ENCODE data around the gene CCT7. TPM values are rescaled to one million over a fixed set of nuclear protein-coding genes. Genes with fewer than 3 reads are reported as not detected.

Gene CCT7
- total RNA-seq, 8 experiments from 2014 or later = 230 to 423 (median 329) TPM

DNA sequence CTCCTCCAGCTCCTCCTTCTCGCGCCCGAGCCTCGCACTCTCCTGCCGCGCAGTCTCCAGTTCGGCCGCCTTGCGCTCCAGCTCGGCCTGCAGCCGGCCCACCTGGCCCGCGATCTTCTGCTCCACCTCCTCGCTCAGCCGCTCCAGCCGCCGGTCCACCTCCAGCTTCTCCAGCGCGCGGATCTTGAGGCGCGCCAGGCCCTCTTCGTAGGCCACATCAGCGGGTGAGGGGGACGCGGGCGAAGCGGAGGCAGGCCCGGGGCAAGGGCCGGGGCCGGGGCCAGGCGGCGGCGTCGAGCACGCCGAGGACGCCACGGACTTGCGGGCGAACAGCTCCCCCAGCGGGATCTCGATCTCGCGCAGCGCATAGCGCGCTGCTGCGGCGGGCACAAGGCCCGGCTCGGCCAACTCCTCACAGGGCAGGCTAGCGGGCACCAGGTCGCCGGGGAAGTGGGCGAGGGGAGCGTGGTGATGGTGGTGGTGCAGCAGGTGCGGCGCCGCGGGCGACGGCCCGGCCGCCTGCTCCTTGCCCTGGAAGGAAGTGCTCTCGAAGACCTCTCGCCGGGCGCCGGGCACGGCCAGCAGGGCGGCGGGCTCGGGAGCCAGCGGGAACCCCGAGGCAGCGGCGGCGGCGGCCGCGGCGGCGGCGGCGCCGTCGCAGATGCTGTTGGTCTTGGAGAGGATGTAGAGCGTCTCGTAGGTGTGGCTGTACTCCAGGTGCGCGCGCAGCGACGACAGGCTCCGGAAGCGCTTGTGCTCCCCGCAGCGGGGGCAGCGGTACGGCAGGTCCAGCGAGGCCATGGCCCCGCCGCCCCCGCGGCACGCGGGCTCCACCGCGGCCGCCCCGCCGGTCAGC is 35.0 kb downstream of the CCT7 start:
- ATAC-seq (replicated peaks in 6 of 8) = peak in 7 of 8 experiments; percentile 17 to 86 (median 38)
- Histone ChIP-seq H3K27ac (no peak overlapping the region), H3K4me3 (peak overlapping the region; percentile 8 to 26 (median 16)), H3K4me1 (replicated peaks in 1 of 2) (peaks cover 0 to 4% of the 10 kb centered on the region in 2 donors)
- in situ Hi-C loops (cut with MboI; ENCODE audit: low pct_unique_long_range_greater_than_20kb in 2 of 9, low sequenced_read_pairs in 9 of 9, unreplicated experiment in 9 of 9) = no loop called here
- 22 to 52% (median 34%) methylated on average over 10 to 40 of the region's 113 CpGs; no CpG with 5 or more reads in 6 of the 10 experiments for WGBS, 10 experiments

DNA sequence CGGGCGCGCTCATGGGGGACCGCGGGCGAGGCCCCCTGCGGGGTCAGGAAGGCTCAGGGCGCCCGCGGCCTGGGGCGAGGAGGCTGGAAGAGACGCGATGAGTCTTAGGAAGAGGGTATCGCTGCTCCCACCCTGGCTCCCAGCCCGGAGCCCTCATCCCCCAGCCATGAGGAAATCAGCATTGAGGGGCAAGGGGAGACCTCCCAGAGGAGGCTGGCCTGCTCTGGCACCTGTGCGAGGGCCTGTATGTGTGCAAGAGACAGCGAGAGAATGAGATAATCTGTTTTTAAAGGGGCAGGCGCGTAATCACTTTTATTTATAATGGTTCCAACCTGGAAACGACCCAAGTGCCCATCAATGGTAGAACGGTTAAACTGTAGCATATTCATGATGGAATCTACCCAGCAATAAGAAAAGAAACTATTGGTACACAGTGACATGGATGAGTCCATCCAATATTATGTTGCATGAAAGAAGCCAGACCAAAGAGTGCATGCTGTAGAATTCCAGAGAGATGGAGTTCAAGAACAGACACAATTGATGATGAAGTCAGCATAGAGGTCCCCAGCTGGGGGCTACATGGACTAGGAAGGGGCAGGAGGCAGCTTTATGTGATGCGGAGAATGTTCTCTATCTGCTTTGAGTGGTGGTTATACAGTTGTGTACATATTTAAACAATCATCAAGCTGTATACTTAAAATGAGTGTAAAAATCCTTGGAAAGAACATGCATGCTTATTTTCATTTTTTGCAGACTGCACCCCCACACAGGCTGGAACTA is 35.8 kb downstream of the CCT7 start:
- Histone ChIP-seq H3K4me3 (peak overlapping the region; percentile 8 to 26 (median 16)), H3K4me1 (replicated peaks in 1 of 2) (peaks cover 0 to 4% of the 10 kb centered on the region in 2 donors), H3K27ac (no peak overlapping the region)
- ATAC-seq (replicated peaks in 6 of 8) = no peak
- in situ Hi-C loops (cut with MboI; ENCODE audit: low pct_unique_long_range_greater_than_20kb in 2 of 9, low sequenced_read_pairs in 9 of 9, unreplicated experiment in 9 of 9) = no loop called here
- 31 to 100% (median 59%) methylated on average over 1 to 7 of the region's 22 CpGs; no CpG with 5 or more reads in 1 of the 10 experiments for WGBS, 10 experiments

GRCh38 chr2:73272270-73272669 is 38.2 kb downstream of the CCT7 start:
- in situ Hi-C loops (cut with MboI; ENCODE audit: low pct_unique_long_range_greater_than_20kb in 2 of 9, low sequenced_read_pairs in 9 of 9, unreplicated experiment in 9 of 9) = no loop called here
- 20 to 100% (median 48%) methylated on average over 1 of the region's 1 CpG; no CpG with 5 or more reads in 6 of the 10 experiments for WGBS, 10 experiments
- no peak overlapping the region for H3K27ac ChIP-seq
- peaks cover 0 to 4% of the 10 kb centered on the region in 2 donors for H3K4me1 ChIP-seq (replicated peaks in 1 of 2)
- no peak overlapping the region for H3K4me3 ChIP-seq
- ATAC-seq (replicated peaks in 6 of 8) = no peak

GRCh38 chr2:73279852-73280251 is 45.7 kb downstream of the CCT7 start:
- 49 to 100% (median 92%) methylated on average over 1 to 8 of the region's 9 CpGs; no CpG with 5 or more reads in 2 of the 10 experiments for WGBS, 10 experiments
- no peak overlapping the region for H3K4me3 ChIP-seq
- in situ Hi-C loops (cut with MboI; ENCODE audit: low pct_unique_long_range_greater_than_20kb in 2 of 9, low sequenced_read_pairs in 9 of 9, unreplicated experiment in 9 of 9) = no loop called here
- H3K4me1 ChIP-seq (replicated peaks in 1 of 2) = peaks cover 8 to 10% of the 10 kb centered on the region in 2 donors
- peak in 1 of 8 experiments; percentile 4 for ATAC-seq (replicated peaks in 6 of 8)
- no peak overlapping the region for H3K27ac ChIP-seq

DNA sequence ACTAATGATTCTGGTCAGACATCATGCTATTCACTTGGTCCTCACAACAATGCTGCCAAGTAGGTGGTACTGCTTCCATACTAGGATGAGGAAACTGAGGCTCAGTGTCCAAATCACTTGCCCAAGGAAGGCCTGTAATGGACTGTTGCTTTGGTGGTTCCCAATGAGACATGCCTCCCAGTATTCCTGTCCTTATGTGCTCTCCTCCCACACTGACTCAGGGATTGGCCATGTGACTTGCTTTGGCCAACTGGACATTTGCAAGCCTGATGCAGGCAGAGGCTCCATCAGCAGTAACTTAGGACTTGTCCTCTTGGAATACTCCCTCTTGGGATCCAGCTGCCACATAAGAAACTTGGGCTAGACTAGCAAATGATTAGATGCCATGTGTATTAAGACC is 47.1 kb downstream of the CCT7 start:
- no peak overlapping the region for H3K4me3 ChIP-seq
- H3K27ac ChIP-seq = no peak overlapping the region
- in situ Hi-C loops (cut with MboI; ENCODE audit: low pct_unique_long_range_greater_than_20kb in 2 of 9, low sequenced_read_pairs in 9 of 9, unreplicated experiment in 9 of 9) = no loop called here
- peak in 2 of 8 experiments; percentile 10 to 17 for ATAC-seq (replicated peaks in 6 of 8)
- peaks cover 8 to 10% of the 10 kb centered on the region in 2 donors for H3K4me1 ChIP-seq (replicated peaks in 1 of 2)

DNA sequence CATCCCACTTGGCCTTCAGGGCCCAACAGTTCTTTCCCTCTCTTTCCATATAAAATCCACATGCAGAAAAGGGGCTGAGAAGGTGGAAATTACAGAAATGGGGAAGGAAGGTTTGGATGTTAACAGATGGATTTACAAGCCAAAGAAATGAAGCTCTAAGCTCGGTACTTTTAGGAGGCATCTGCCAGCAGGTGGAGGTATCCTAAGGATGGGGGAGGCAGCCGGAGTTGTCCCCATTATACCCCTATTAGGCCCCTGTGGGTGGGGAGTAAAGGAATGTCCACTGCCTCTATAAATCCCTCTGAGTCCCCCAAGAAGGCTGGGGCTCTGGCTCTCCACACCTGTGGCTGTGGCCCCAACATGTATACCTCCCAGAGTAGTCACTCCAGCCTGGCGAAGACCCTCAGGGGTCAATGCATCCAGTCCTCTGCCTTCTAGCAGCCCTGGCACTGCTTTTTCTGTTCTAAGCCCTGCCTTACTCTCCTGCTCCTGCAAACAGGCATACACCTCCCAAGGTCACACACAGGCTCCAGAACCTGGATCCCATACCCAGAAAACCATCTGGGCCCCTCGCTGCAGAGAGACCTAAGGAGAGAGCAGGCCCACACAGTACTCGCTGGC is 48.9 kb downstream of the CCT7 start:
- Histone ChIP-seq H3K27ac (no peak overlapping the region), H3K4me1 (replicated peaks in 1 of 2) (peaks cover 8 to 10% of the 10 kb centered on the region in 2 donors), H3K4me3 (peak overlapping the region; percentile 48 to 71 (median 55))
- no peak for ATAC-seq (replicated peaks in 6 of 8)
- 17 to 100% (median 100%) methylated on average over 1 to 2 of the region's 5 CpGs; no CpG with 5 or more reads in 5 of the 10 experiments for WGBS, 10 experiments
- in situ Hi-C loops (cut with MboI; ENCODE audit: low pct_unique_long_range_greater_than_20kb in 2 of 9, low sequenced_read_pairs in 9 of 9, unreplicated experiment in 9 of 9) = no loop called here

DNA sequence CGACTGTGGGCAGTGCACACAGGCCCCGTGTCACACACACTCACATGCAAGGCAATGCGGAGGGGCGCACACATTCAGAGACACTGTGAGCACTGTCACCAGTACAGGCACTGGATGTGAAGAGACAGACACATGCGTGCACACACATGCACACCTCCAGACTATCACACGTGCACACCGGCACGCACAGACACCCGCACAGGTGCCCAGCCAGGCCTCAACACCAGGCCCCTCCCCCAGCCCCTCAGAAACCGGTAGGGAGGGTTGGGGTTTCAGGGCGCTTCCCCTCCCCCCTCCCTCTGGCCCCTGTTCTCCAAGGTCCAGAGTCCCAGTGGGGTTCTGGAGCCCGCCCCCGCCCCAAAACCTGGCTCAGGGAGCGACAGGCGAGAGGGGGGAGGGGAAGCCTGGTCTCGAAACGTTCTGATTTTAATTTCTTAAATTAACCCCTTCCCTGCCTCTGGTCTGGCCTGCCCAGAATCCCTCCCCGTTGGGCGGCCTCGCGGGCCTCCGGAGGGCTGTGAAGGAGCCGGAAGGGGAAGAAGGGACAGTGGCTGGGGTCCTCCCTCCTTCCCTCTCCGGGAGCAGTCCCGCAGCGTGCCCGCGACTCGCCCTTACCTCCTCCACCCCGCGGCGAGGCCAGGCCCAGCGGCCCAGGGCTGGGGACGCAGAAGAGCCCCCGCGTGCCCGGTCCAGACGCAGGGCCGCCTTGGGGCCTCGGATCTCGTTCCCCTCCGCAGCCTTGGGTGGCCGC is 49.6 kb downstream of the CCT7 start:
- Histone ChIP-seq H3K4me3 (peak overlapping the region; percentile 48 to 71 (median 55)), H3K4me1 (replicated peaks in 1 of 2) (peaks cover 8 to 10% of the 10 kb centered on the region in 2 donors), H3K27ac (peak overlapping the region in 1 of 2 donors; percentile 5)
- peak; percentile 27 to 73 (median 68) for ATAC-seq (replicated peaks in 6 of 8)
- in situ Hi-C loops (cut with MboI; ENCODE audit: low pct_unique_long_range_greater_than_20kb in 2 of 9, low sequenced_read_pairs in 9 of 9, unreplicated experiment in 9 of 9) = no loop called here
- 4 to 10% (median 5%) methylated on average over 2 to 5 of the region's 43 CpGs; no CpG with 5 or more reads in 7 of the 10 experiments for whole genome bisulfite sequencing, 10 experiments

DNA sequence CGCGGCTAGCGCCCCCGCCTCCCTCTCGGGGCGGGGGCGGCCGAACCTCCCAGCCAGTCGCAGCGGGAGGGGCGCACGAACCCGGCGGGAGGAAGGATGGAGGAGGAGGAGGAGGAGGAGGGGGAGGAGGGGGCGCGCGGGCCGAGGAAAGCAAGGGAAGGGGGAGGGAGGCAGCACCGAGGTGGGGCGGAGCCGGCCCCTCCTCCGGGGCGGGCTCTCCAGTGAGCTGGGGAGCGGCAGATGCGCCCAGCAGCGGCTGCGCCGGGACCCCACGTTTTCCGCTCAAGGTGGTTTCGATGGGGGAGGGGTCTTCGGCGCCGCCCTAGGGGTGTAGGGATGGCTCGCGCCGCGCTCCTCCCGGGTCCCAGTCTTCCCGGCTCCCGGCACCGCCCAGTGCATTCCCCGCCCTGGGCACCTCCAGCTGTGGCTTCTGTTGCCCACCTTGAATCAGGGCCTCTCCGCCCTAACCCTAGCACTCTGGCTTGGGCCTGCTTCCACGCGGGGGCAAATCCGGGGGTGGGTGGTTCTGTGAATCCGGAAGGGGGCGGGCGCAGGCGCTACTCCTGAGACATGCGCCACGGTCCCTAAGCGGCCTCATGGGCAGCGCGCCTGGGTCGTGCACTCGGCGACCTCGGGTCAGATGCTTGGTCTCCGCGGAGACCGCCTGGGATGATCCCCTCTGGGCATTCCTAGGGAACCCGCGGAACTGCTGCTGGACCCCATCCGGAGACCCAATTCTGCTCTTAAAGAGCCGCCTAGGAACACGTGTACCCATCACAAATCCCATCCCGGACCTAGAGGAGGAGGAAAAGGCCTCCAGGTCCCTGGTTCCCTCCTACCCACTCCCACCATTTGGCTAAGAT is 50.4 kb downstream of the CCT7 start, which contains the start of gene FBXO41:
Gene FBXO41, minus strand, starts transcription at position 183 of the 863 bp plus-strand sequence. CDS start 14,848 bp downstream, outside the sequence.
- Histone ChIP-seq H3K4me3 (peak within 1 kb of the TSS; percentile 48 to 71 (median 55)), H3K27ac (peak within 1 kb of the TSS in 1 of 2 donors; percentile 5), H3K4me1 (replicated peaks in 1 of 2) (peaks cover 8 to 10% of the 10 kb centered on the region in 2 donors)
- in situ Hi-C loops (cut with MboI; ENCODE audit: low pct_unique_long_range_greater_than_20kb in 2 of 9, low sequenced_read_pairs in 9 of 9, unreplicated experiment in 9 of 9) = no loop called here
- 0 to 20% (median 13%) methylated on average over 1 to 13 of the region's 69 CpGs; no CpG with 5 or more reads in 6 of the 10 experiments for WGBS, 10 experiments
- peak; percentile 63 to 84 (median 78) for ATAC-seq (replicated peaks in 6 of 8)

- ATAC-seq (replicated peaks in 6 of 8) = peak in 4 of 8 experiments; percentile 0 to 50 (median 24)
- 29 to 100% (median 76%) methylated on average over 1 to 4 of the region's 5 CpGs; no CpG with 5 or more reads in 2 of the 10 experiments for WGBS, 10 experiments
- H3K4me3 ChIP-seq = peak overlapping the region in 1 of 5 donors; percentile 62
Measured at GRCh38 chr2:73285159-73285739, 51.1 kb downstream of the CCT7 start.

DNA sequence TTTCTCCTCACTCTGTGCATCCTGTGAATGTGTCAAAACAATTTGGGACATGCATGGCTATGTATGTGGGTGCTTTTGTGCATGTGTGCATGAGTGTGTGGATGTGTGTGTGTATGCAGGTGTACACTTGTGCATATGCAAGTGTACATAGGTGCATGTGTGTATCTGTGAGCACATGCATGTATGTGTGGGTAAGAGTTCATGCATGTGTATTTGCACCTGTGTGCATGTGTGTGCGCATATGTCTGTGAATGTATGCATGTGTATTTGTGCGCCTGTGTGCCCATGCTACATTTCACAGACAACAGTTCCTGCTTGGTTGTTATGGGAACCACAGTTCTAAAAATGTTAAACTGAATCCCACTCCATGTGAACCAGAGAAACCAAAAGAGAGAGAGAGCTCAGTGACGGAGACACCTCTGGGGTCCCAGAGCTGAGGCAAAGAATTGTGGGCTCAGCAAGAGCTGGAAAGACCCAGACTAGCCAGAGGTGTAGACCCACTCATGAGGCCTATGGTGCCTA is 52.1 kb downstream of the CCT7 start:
- no peak overlapping the region for H3K27ac ChIP-seq
- H3K4me1 ChIP-seq (replicated peaks in 1 of 2) = peaks cover 10 to 11% of the 10 kb centered on the region in 2 donors
- in situ Hi-C loops (cut with MboI; ENCODE audit: low pct_unique_long_range_greater_than_20kb in 2 of 9, low sequenced_read_pairs in 9 of 9, unreplicated experiment in 9 of 9) = no loop called here
- no peak for ATAC-seq (replicated peaks in 6 of 8)
- H3K4me3 ChIP-seq = no peak overlapping the region
- 49 to 100% (median 78%) methylated on average over 1 to 3 of the region's 3 CpGs; no CpG with 5 or more reads in 4 of the 10 experiments for WGBS, 10 experiments

More at GRCh38 chr2:73285159-73285739, 51.1 kb downstream of the CCT7 start:
- H3K27ac ChIP-seq = no peak overlapping the region
- in situ Hi-C loops (cut with MboI; ENCODE audit: low pct_unique_long_range_greater_than_20kb in 2 of 9, low sequenced_read_pairs in 9 of 9, unreplicated experiment in 9 of 9) = no loop called here
- peaks cover 8 to 10% of the 10 kb centered on the region in 2 donors for H3K4me1 ChIP-seq (replicated peaks in 1 of 2)

DNA sequence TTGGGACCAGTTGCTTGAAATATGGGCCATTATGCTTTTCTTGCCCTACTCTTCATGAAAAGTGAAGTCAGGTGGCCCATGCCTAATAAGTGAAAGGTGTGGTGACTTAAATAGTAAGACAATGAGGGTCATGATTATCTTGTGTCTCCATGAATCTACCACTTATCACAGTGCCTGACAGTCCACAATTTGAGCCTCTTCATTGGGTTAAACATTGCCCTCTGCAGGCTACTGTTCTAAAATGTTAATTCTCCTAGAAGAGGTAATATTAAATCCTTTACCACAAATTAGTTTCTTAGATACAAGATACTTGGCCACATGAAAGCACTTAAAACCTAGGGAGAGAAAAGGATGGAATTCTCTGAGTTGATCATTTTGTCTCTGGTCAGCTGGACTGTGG is 55.2 kb downstream of the CCT7 start:
- ATAC-seq (replicated peaks in 6 of 8) = no peak
- Histone ChIP-seq H3K4me1 (replicated peaks in 1 of 2) (peaks cover 0 to 8% of the 10 kb centered on the region in 2 donors), H3K27ac (no peak overlapping the region), H3K4me3 (no peak overlapping the region)
- in situ Hi-C loops (cut with MboI; ENCODE audit: low pct_unique_long_range_greater_than_20kb in 2 of 9, low sequenced_read_pairs in 9 of 9, unreplicated experiment in 9 of 9) = no loop called here
